CD4-positive, CD25-positive, alpha-beta regulatory T cell (primary cell): Measurements from ENCODE around the gene TNFRSF25. TPM values are rescaled to one million over a fixed set of nuclear protein-coding genes. Genes with fewer than 3 reads are reported as not detected.

ENCODE experiments used
- ATAC-seq, 2 donors: fragments of 150-1000 bp; cut with Tn5 transposase; one replicate each; pipeline ENCODE4 v1.10.0; 2021; ENCODE audit warnings: low read depth in 2 of 2, moderate number of reproducible peaks in 2 of 2, moderate library complexity in 1 of 2
- DNase-seq, 3 donors: peaks; one replicate each; pipeline versions ENCODE4 v3.0.0 to v3.0.0-alpha.2; 2012 to 2022; ENCODE audit warnings: mixed read lengths in 1 of 3
- H3K27ac ChIP-seq: one replicate; pipeline ENCODE4 v1.7.0; 2013; ENCODE audit warnings: mild to moderate bottlenecking, low read length; ENCODE audit not compliant: insufficient read depth, poor library complexity, severe bottlenecking
- H3K27me3 ChIP-seq: one replicate; pipeline ENCODE4 v1.7.0; 2013; ENCODE audit warnings: low read length; ENCODE audit not compliant: control insufficient read depth, insufficient read depth
- H3K36me3 ChIP-seq: one replicate; pipeline ENCODE4 v1.7.0; 2013; ENCODE audit warnings: mild to moderate bottlenecking, low read length, moderate library complexity; ENCODE audit not compliant: control insufficient read depth, insufficient read depth
- H3K4me1 ChIP-seq: 2 replicates; pipeline ENCODE4 v1.7.0; 2013; ENCODE audit warnings: mild to moderate bottlenecking, low read length; ENCODE audit not compliant: insufficient read depth, control insufficient read depth, poor library complexity, severe bottlenecking
- H3K4me3 ChIP-seq: one replicate; pipeline ENCODE4 v1.7.0; 2013; ENCODE audit warnings: low read depth, mild to moderate bottlenecking, low read length, moderate library complexity
- H3K9me3 ChIP-seq, 2 experiments: 1 replicate in 1 of 2; 2 replicates in 1 of 2; pipeline ENCODE4 v1.7.0; 2013; ENCODE audit warnings: low read length in 2 of 2, mild to moderate bottlenecking in 1 of 2, moderate library complexity in 1 of 2; ENCODE audit not compliant: control insufficient read depth in 2 of 2
- H3K27ac Mint-ChIP-seq, 3 donors: one replicate each; pipeline ENCODE4 v1.8.0; 2020 to 2022; ENCODE audit warnings: mild to moderate bottlenecking in 3 of 3, mixed read lengths in 3 of 3, moderate library complexity in 2 of 3
- H3K27me3 Mint-ChIP-seq: one replicate; pipeline ENCODE4 v1.8.0; 2022; ENCODE audit warnings: mild to moderate bottlenecking, mixed read lengths
- H3K36me3 Mint-ChIP-seq: one replicate; pipeline ENCODE4 v1.8.0; 2020; ENCODE audit warnings: mixed read lengths
- H3K4me1 Mint-ChIP-seq, 4 donors: one replicate each; pipeline ENCODE4 v1.8.0; 2020 to 2022; ENCODE audit warnings: mixed read lengths in 4 of 4, mild to moderate bottlenecking in 1 of 4
- H3K4me3 Mint-ChIP-seq, 4 donors: one replicate each; pipeline ENCODE4 v1.8.0; 2020 to 2022; ENCODE audit warnings: mild to moderate bottlenecking in 4 of 4, mixed read lengths in 4 of 4, moderate library complexity in 3 of 4
- H3K9me3 Mint-ChIP-seq, 7 donors: one replicate each; pipeline ENCODE4 v1.8.0; 2020 to 2022; ENCODE audit warnings: mixed read lengths in 7 of 7, mild to moderate bottlenecking in 3 of 7, moderate library complexity in 2 of 7
- polyA plus RNA-seq, 4 donors: library from polyadenylated mRNA; unstranded; fragments of 300-500 nt; fragmentation: Illumina TruSeq; gene quantifications; one replicate each; pipeline ENCODE4 v1.2.3, GENCODE V29; 2021
- total RNA-seq: library from RNA; stranded (reverse); gene quantifications from one replicate; pipeline ENCODE4 v1.2.3, GENCODE V29; 2022

The TNFRSF25 gene
- total RNA-seq = 258 TPM
- 10 to 100 TPM; 23.3 to 32.8 (median 31.0) TPM for polyA plus RNA-seq

GRCh38 chr1:6466023-6466422 is at the start of gene TNFRSF25:
TNFRSF25 (minus strand) TSS chr1:6466173; CDS start chr1:6466107, 66 bp downstream.
- H3K4me1 ChIP-seq = peaks cover 57% of the 10 kb centered on the region
- no peaks in the 10 kb centered on the region for H3K27me3 Mint-ChIP-seq
- H3K27ac ChIP-seq = peak within 1 kb of the TSS; percentile 97
- peak within 1 kb of the TSS; percentile 92 to 98 (median 96) for H3K4me3 Mint-ChIP-seq
- peak within 1 kb of the TSS; percentile 78 for H3K4me3 ChIP-seq
- DNase-seq = peak; percentile 64 to 72 (median 69)
- peak within 1 kb of the TSS; percentile 86 to 93 (median 92) for H3K27ac Mint-ChIP-seq
- no peaks in the 10 kb centered on the region for H3K9me3 ChIP-seq
- H3K4me1 Mint-ChIP-seq = peaks cover 0 to 52% (median 20%) of the 10 kb centered on the region in 4 donors
- H3K27me3 ChIP-seq = no peaks in the 10 kb centered on the region
- peak; percentile 67 to 71 for ATAC-seq
- H3K36me3 Mint-ChIP-seq = peaks cover 14% of the 10 kb centered on the region
- H3K9me3 Mint-ChIP-seq = no peaks in the 10 kb centered on the region
- peaks cover 21% of the 10 kb centered on the region for H3K36me3 ChIP-seq

GRCh38 chr1:6515771-6516170 is 49.8 kb upstream of the TNFRSF25 start:
- no peaks in the 10 kb centered on the region for H3K27me3 Mint-ChIP-seq
- no peak overlapping the region for H3K4me3 ChIP-seq
- no peaks in the 10 kb centered on the region for H3K9me3 ChIP-seq
- no peak overlapping the region for H3K4me3 Mint-ChIP-seq
- no peaks in the 10 kb centered on the region for H3K9me3 Mint-ChIP-seq
- no peaks in the 10 kb centered on the region for H3K27me3 ChIP-seq
- no peaks in the 10 kb centered on the region for H3K4me1 ChIP-seq
- H3K36me3 ChIP-seq = no peaks in the 10 kb centered on the region
- no peak for ATAC-seq
- H3K36me3 Mint-ChIP-seq = no peaks in the 10 kb centered on the region
- no peak overlapping the region for H3K27ac Mint-ChIP-seq
- no peaks in the 10 kb centered on the region for H3K4me1 Mint-ChIP-seq
- DNase-seq = no peak
- H3K27ac ChIP-seq = no peak overlapping the region

GRCh38 chr1:6513320-6513801 is 47.4 kb upstream of the TNFRSF25 start:
- no peaks in the 10 kb centered on the region for H3K36me3 ChIP-seq
- no peaks in the 10 kb centered on the region for H3K4me1 ChIP-seq
- H3K27me3 Mint-ChIP-seq = no peaks in the 10 kb centered on the region
- no peak overlapping the region for H3K27ac Mint-ChIP-seq
- no peaks in the 10 kb centered on the region for H3K9me3 Mint-ChIP-seq
- H3K9me3 ChIP-seq = no peaks in the 10 kb centered on the region
- ATAC-seq = no peak
- no peak for DNase-seq
- no peaks in the 10 kb centered on the region for H3K27me3 ChIP-seq
- H3K4me3 ChIP-seq = no peak overlapping the region
- no peak overlapping the region for H3K27ac ChIP-seq
- no peak overlapping the region for H3K4me3 Mint-ChIP-seq
- no peaks in the 10 kb centered on the region for H3K36me3 Mint-ChIP-seq
- no peaks in the 10 kb centered on the region for H3K4me1 Mint-ChIP-seq

GRCh38 chr1:6512908-6513280 is 46.9 kb upstream of the TNFRSF25 start:
- Mint-ChIP-seq H3K27me3 (no peaks in the 10 kb centered on the region), H3K4me3 (no peak overlapping the region), H3K9me3 (no peaks in the 10 kb centered on the region), H3K27ac (no peak overlapping the region), H3K4me1 (no peaks in the 10 kb centered on the region), H3K36me3 (no peaks in the 10 kb centered on the region)
- H3K9me3 ChIP-seq = no peaks in the 10 kb centered on the region
- DNase-seq (no peak), ATAC-seq (no peak)
- H3K4me1 ChIP-seq = no peaks in the 10 kb centered on the region
- no peaks in the 10 kb centered on the region for H3K36me3 ChIP-seq
- H3K4me3 ChIP-seq = no peak overlapping the region
- H3K27me3 ChIP-seq = no peaks in the 10 kb centered on the region
- no peak overlapping the region for H3K27ac ChIP-seq

GRCh38 chr1:6512245-6512907 is 46.4 kb upstream of the TNFRSF25 start:
- Histone ChIP-seq H3K27ac (no peak overlapping the region), H3K36me3 (no peaks in the 10 kb centered on the region), H3K4me3 (no peak overlapping the region), H3K4me1 (no peaks in the 10 kb centered on the region), H3K9me3 (no peaks in the 10 kb centered on the region), H3K27me3 (no peaks in the 10 kb centered on the region)
- DNase-seq = no peak
- H3K4me1 Mint-ChIP-seq = no peaks in the 10 kb centered on the region
- H3K27me3 Mint-ChIP-seq = no peaks in the 10 kb centered on the region
- no peak overlapping the region for H3K4me3 Mint-ChIP-seq
- H3K36me3 Mint-ChIP-seq = no peaks in the 10 kb centered on the region
- ATAC-seq = no peak
- no peaks in the 10 kb centered on the region for H3K9me3 Mint-ChIP-seq
- H3K27ac Mint-ChIP-seq = no peak overlapping the region

- no peak overlapping the region for H3K4me3 Mint-ChIP-seq
- H3K27me3 Mint-ChIP-seq = peaks cover 4% of the 10 kb centered on the region
- no peaks in the 10 kb centered on the region for H3K4me1 Mint-ChIP-seq
- Histone ChIP-seq H3K9me3 (no peaks in the 10 kb centered on the region), H3K27me3 (no peaks in the 10 kb centered on the region), H3K4me3 (no peak overlapping the region), H3K27ac (no peak overlapping the region), H3K4me1 (no peaks in the 10 kb centered on the region), H3K36me3 (no peaks in the 10 kb centered on the region)
- H3K9me3 Mint-ChIP-seq = no peaks in the 10 kb centered on the region
- H3K36me3 Mint-ChIP-seq = no peaks in the 10 kb centered on the region
- H3K27ac Mint-ChIP-seq = no peak overlapping the region
- ATAC-seq (no peak), DNase-seq (no peak)
Observed at GRCh38 chr1:6511561-6512244, 45.7 kb upstream of the TNFRSF25 start.

GRCh38 chr1:6511056-6511455 is 45.1 kb upstream of the TNFRSF25 start:
- Mint-ChIP-seq H3K36me3 (no peaks in the 10 kb centered on the region), H3K9me3 (no peaks in the 10 kb centered on the region), H3K4me3 (no peak overlapping the region), H3K4me1 (no peaks in the 10 kb centered on the region), H3K27me3 (peaks cover 4% of the 10 kb centered on the region), H3K27ac (no peak overlapping the region)
- Histone ChIP-seq H3K36me3 (no peaks in the 10 kb centered on the region), H3K9me3 (no peaks in the 10 kb centered on the region), H3K4me3 (no peak overlapping the region), H3K27ac (no peak overlapping the region), H3K27me3 (no peaks in the 10 kb centered on the region), H3K4me1 (no peaks in the 10 kb centered on the region)
- no peak for DNase-seq
- no peak for ATAC-seq

GRCh38 chr1:6510493-6510892 is 44.5 kb upstream of the TNFRSF25 start:
- no peak overlapping the region for H3K4me3 ChIP-seq
- no peak overlapping the region for H3K27ac ChIP-seq
- Mint-ChIP-seq H3K4me3 (no peak overlapping the region), H3K36me3 (no peaks in the 10 kb centered on the region), H3K9me3 (no peaks in the 10 kb centered on the region), H3K27ac (no peak overlapping the region), H3K4me1 (no peaks in the 10 kb centered on the region), H3K27me3 (peaks cover 4% of the 10 kb centered on the region)
- no peaks in the 10 kb centered on the region for H3K36me3 ChIP-seq
- no peaks in the 10 kb centered on the region for H3K9me3 ChIP-seq
- ATAC-seq (no peak), DNase-seq (no peak)
- H3K4me1 ChIP-seq = no peaks in the 10 kb centered on the region
- no peaks in the 10 kb centered on the region for H3K27me3 ChIP-seq
